Prostate gland (tissue), 2 donors: ENCODE measurements around the gene OGA.

ENCODE experiments used
- CTCF ChIP-seq, 4 experiments: fragments of 200-600 bp in 2 of 4; fragments of 450-650 bp in 2 of 4; sonication (generic) in 2 of 4; IDR thresholded peaks; 1 replicate in 3 of 4; 2 replicates in 1 of 4; pipeline ENCODE4 v1.5.1; 2016 to 2019; ENCODE audit warnings: antibody characterized with exemption in 4 of 4, mild to moderate bottlenecking in 2 of 4, moderate library complexity in 2 of 4
- POLR2AphosphoS5 ChIP-seq: sonication (generic); formaldehyde crosslinking; IDR thresholded peaks from one replicate; pipeline ENCODE4 v1.6.1; 2017; ENCODE audit warnings: antibody characterized with exemption

- no peak for TF ChIP-seq CTCF (IDR thresholded peaks at IDR 0.05)
- TF ChIP-seq POLR2AphosphoS5, result peak; percentile 82
These were observed 716 bp downstream of the OGA start for GRCh38 chr10:101817337-101818118.
